IMR-90 (cell line): ENCODE results near the gene PRKCA. TPM values are rescaled to one million over a fixed set of nuclear protein-coding genes. Genes with fewer than 3 reads are reported as not detected.

ENCODE experiments used
- ATAC-seq: fragments of 200-7000 bp; cut with Tn5 transposase; 2 replicates; pipeline ENCODE4 v1.9.1; 2020; ENCODE audit warnings: low read depth, mild to moderate bottlenecking, moderate library complexity
- BruUV-seq: library from RNA; stranded (reverse); fragments of 400-500 nt; replicated peaks from 2 replicates; lab custom pipeline; 2021; lab: Mats Ljungman, UMichigan
- CTCF ChIA-PET: fragments of 300-600 bp; formaldehyde crosslinking; extraction: SDS; loops from one replicate; lab custom pipeline; 2021; ENCODE audit warnings: antibody characterized with exemption; lab: Yijun Ruan, JAX
- POLR2A ChIA-PET: fragments of 300-600 bp; sonication (Branson Sonifier 250); formaldehyde crosslinking; loops from one replicate; lab custom pipeline; 2022; ENCODE audit warnings: antibody characterized with exemption; ENCODE audit not compliant: unreplicated experiment; lab: Charles Lee
- DNase-seq: peaks from one replicate; pipeline ENCODE4 v3.0.0; 2013
- H2AFZ ChIP-seq: replicated peaks from 2 replicates; pipeline ENCODE3; 2013; ENCODE audit warnings: low read length, mild to moderate bottlenecking; ENCODE audit not compliant: poor library complexity
- H2AK5ac ChIP-seq: 2 replicates; pipeline ENCODE4 v1.6.1; 2013; ENCODE audit warnings: low read depth, low read length, inconsistent platforms
- H2AK9ac ChIP-seq: replicated peaks from 2 replicates; pipeline ENCODE3; 2013; ENCODE audit warnings: mild to moderate bottlenecking, low read depth, low read length, moderate library complexity; ENCODE audit not compliant: poor library complexity
- H2BK120ac ChIP-seq: 2 replicates; pipeline ENCODE4 v1.6.1; 2013; ENCODE audit warnings: low read depth, low read length, inconsistent platforms
- H2BK15ac ChIP-seq: 3 replicates; pipeline ENCODE4 v1.6.1; 2013; ENCODE audit warnings: low read depth, low read length, inconsistent platforms
- H2BK20ac ChIP-seq: 2 replicates; pipeline ENCODE4 v1.6.1; 2013; ENCODE audit warnings: low read depth, mild to moderate bottlenecking, inconsistent platforms, low read length, moderate library complexity
- H2BK5ac ChIP-seq: 2 replicates; pipeline ENCODE4 v1.6.1; 2013; ENCODE audit warnings: mild to moderate bottlenecking, low read depth, low read length, inconsistent platforms; ENCODE audit not compliant: poor library complexity, severe bottlenecking
- H3K14ac ChIP-seq: replicated peaks from 2 replicates; pipeline ENCODE4 v1.6.1; 2013; ENCODE audit warnings: low read depth, low read length, inconsistent platforms
- H3K18ac ChIP-seq: 2 replicates; pipeline ENCODE4 v1.6.1; 2013; ENCODE audit warnings: low read depth, low read length, control low read depth
- H3K23ac ChIP-seq: 2 replicates; pipeline ENCODE4 v1.6.1; 2013; ENCODE audit warnings: low read depth, low read length, inconsistent platforms
- H3K27ac ChIP-seq: 2 replicates; pipeline ENCODE4 v1.5.1; 2013; ENCODE audit warnings: mild to moderate bottlenecking, control low read depth, low read length; ENCODE audit not compliant: insufficient read depth
- H3K27me3 ChIP-seq: 2 replicates; pipeline ENCODE4 v1.6.1; 2013; ENCODE audit warnings: low read length; ENCODE audit not compliant: control insufficient read depth, insufficient read depth
- H3K36me3 ChIP-seq: 2 replicates; pipeline ENCODE4 v1.6.1; 2013; ENCODE audit warnings: low read length, mixed read lengths; ENCODE audit not compliant: control insufficient read depth, insufficient read depth
- H3K4ac ChIP-seq: 2 replicates; pipeline ENCODE4 v1.6.1; 2013; ENCODE audit warnings: low read depth, low read length, inconsistent platforms
- H3K4me1 ChIP-seq: 2 replicates; pipeline ENCODE4 v1.6.1; 2013; ENCODE audit warnings: low read length, mixed read lengths; ENCODE audit not compliant: control insufficient read depth, insufficient read depth
- H3K4me2 ChIP-seq: 2 replicates; pipeline ENCODE4 v1.6.1; 2013; ENCODE audit warnings: low read depth, mild to moderate bottlenecking, control low read depth, low read length, moderate library complexity
- H3K4me3 ChIP-seq: 2 replicates; pipeline ENCODE4 v1.5.1; 2013; ENCODE audit warnings: low read depth, mild to moderate bottlenecking, control low read depth, low read length, moderate library complexity; ENCODE audit not compliant: insufficient read depth
- H3K56ac ChIP-seq: 2 replicates; pipeline ENCODE4 v1.6.1; 2013; ENCODE audit warnings: low read length, inconsistent platforms; ENCODE audit not compliant: insufficient read depth; ENCODE audit errors: extremely low read depth
- H3K79me1 ChIP-seq, 2 experiments: 2 replicates each; pipeline ENCODE4 v1.6.1; 2013; ENCODE audit warnings: low read length in 2 of 2, inconsistent platforms in 1 of 2, low read depth in 1 of 2
- H3K9ac ChIP-seq: 2 replicates; pipeline ENCODE4 v1.6.1; 2013; ENCODE audit warnings: low read depth, low read length, control low read depth
- H3K9me1 ChIP-seq: 2 replicates; pipeline ENCODE4 v1.6.1; 2013; ENCODE audit warnings: low read length, inconsistent platforms; ENCODE audit not compliant: insufficient read depth
- H3K9me3 ChIP-seq: 2 replicates; pipeline ENCODE4 v1.6.1; 2013; ENCODE audit warnings: low read length; ENCODE audit not compliant: control insufficient read depth, insufficient read depth
- H4K20me1 ChIP-seq: 2 replicates; pipeline ENCODE4 v1.6.1; 2013; ENCODE audit warnings: low read length, inconsistent platforms; ENCODE audit not compliant: insufficient read depth
- H4K5ac ChIP-seq: 2 replicates; pipeline ENCODE4 v1.6.1; 2013; ENCODE audit warnings: mild to moderate bottlenecking, low read depth, low read length, control low read depth
- H4K8ac ChIP-seq, 2 experiments: 2 replicates each; pipeline ENCODE4 v1.6.1; 2013; ENCODE audit warnings: low read depth in 2 of 2, low read length in 2 of 2, control low read depth in 1 of 2, inconsistent platforms in 1 of 2
- H4K91ac ChIP-seq: 2 replicates; pipeline ENCODE4 v1.6.1; 2013; ENCODE audit warnings: low read depth, low read length, inconsistent platforms; ENCODE audit not compliant: insufficient read depth
- CEBPB ChIP-seq: IDR thresholded peaks from 2 replicates; pipeline ENCODE4 v1.6.1; 2012; ENCODE audit warnings: low read depth, low read length, improper control_type of control experiment
- CTCF ChIP-seq: conservative IDR thresholded peaks from 2 replicates; pipeline ENCODE4 v1.5.1; 2012; ENCODE audit warnings: mild to moderate bottlenecking, low read depth, low read length, improper control_type of control experiment
- WGBS, 2 experiments: methylation state at CpG; one replicate each; pipeline versions ENCODE4 v1.1.5 to v1.1.7; 2013; ENCODE audit warnings: missing lambda C conversion rate in 2 of 2; ENCODE audit not compliant: insufficient read length in 1 of 2; ENCODE audit errors: extremely low coverage in 2 of 2; 5-methylcytosine and 5-hydroxymethylcytosine counted together
- dilution Hi-C: fragments of 300-500 bp; cut with HindIII; formaldehyde crosslinking; loops from one replicate; pipeline ENCODE4 v1.14.3; 2018; ENCODE audit warnings: low sequenced_read_pairs; ENCODE audit not compliant: unreplicated experiment
- in situ Hi-C: fragments of 300-500 bp; cut with MboI; formaldehyde crosslinking; loops from 3 replicates; pipeline ENCODE4 v1.14.3; 2019; ENCODE audit warnings: low sequenced_read_pairs, inconsistent platforms, mixed read lengths
- intact Hi-C: fragments of 100-400 bp; cut with micrococcal nuclease; formaldehyde crosslinking; loops from 2 replicates; pipeline ENCODE4 v1.10.0; 2022
- polyA plus RNA-seq, 3 experiments: library from polyadenylated mRNA; depleted of rRNA; stranded (reverse); fragments of >200 nt; gene quantifications; 2 replicates each; pipeline ENCODE4 v1.2.3, GENCODE V29; 2012; ENCODE audit warnings: low replicate concordance in 1 of 3
- total RNA-seq: library from RNA; depleted of rRNA; stranded (reverse); fragments of >200 nt; gene quantifications from 2 replicates; pipeline ENCODE4 v1.2.3, GENCODE V29; 2012

PRKCA gene
- total and polyA plus RNA-seq, 2 of the 4 experiments (the other 2 are of a cell fraction) = 31.0 to 46.0 TPM

GRCh38 chr17:66564992-66565465 lies 262.6 kb downstream of the PRKCA start:
- Histone ChIP-seq H2AK9ac (no peak overlapping the region), H4K8ac (peak overlapping the region in 1 of 2 experiments; percentile 86; a peak in 2 of 4 replicates), H3K56ac (no peak overlapping the region), H3K23ac (peak overlapping the region; percentile 57; the same call in 1 of the 2 replicates), H3K9ac (no peak overlapping the region), H4K91ac (peak overlapping the region; percentile 44; the same call in 1 of the 2 replicates), H3K27me3 (no peaks in the 10 kb centered on the region), H3K79me1 (peaks cover 8 to 68% of the 10 kb centered on the region in 2 experiments), H2BK15ac (no peak overlapping the region), H3K4me2 (no peak overlapping the region; the same call in 1 of the 2 replicates), H2AFZ (no peak overlapping the region), H4K5ac (peak overlapping the region; percentile 76), H3K9me3 (no peaks in the 10 kb centered on the region), H3K4me1 (peaks cover 16% of the 10 kb centered on the region), H3K4ac (peak overlapping the region; percentile 45), H2AK5ac (no peak overlapping the region; the same call in 1 of the 2 replicates), H3K18ac (peak overlapping the region; percentile 84), H3K4me3 (no peak overlapping the region), H2BK20ac (no peak overlapping the region), H4K20me1 (peaks cover 8% of the 10 kb centered on the region; the same call in 1 of the 2 replicates), H2BK5ac (no peak overlapping the region), H3K36me3 (no peaks in the 10 kb centered on the region), H3K9me1 (peaks cover 3% of the 10 kb centered on the region; the same call in 1 of the 2 replicates), H3K27ac (no peak overlapping the region), H2BK120ac (peak overlapping the region; percentile 57; the same call in 1 of the 2 replicates), H3K14ac (peak overlapping the region; percentile 23)
- TF ChIP-seq CEBPB = peak; percentile 81
- TF ChIP-seq CTCF = no peak
- ChIA-PET CTCF (no interaction called here), POLR2A (no interaction called here)
- in situ Hi-C loops = no loop called here
- ATAC-seq = no peak
- BruUV-seq = no TSS peak
- dilution Hi-C loops = no loop called here
- peak; percentile 61 for DNase-seq
- WGBS, 2 experiments = 57% methylated on average over 1 of the region's 4 CpGs; no CpG with 5 or more reads in 1 of the 2 experiments
- intact Hi-C loops = loop anchor here (5.0 kb wide), 1 partner anchor 363 kb away; no protein-coding TSS in a partner anchor
